ENCODE results near the gene HAPLN3. TPM values are rescaled to one million over a fixed set of nuclear protein-coding genes. Genes with fewer than 3 reads are reported as not detected.

Gene HAPLN3
- total RNA-seq, 6 experiments from 2014 or later = 0.12 to 1.2 (median 0.25) TPM; not detected in 1

DNA sequence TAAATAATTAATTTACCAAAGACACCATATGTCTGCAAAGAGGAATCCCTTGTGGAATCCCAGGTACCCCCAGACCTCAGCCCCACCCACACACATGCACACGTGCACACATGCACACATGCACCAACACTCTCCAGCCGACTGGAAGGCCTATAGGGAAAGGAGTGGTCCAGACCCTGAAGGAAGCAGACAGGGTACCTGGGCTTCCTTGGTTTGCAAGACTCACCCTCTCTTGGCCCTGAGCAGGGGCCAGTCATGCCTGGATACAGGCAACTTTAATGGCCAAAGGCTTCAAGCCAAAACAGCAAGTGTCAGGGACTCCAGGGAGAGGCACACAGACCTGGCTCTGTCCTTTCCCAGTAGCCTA, 8.9 kb upstream of the HAPLN3 start:
- H3K27ac ChIP-seq = no peak overlapping the region
- 68% methylated on average over 2 of the region's 2 CpGs for WGBS (ENCODE audit: insufficient coverage, low coverage, low lambda C conversion rate, missing lambda C conversion rate)
- DNase-seq = no peak
- H3K4me3 ChIP-seq = no peak overlapping the region
- H3K4me1 ChIP-seq = no peaks in the 10 kb centered on the region
- intact Hi-C loops (cut with DNase I) = loop anchor here in 1 of 2 donors (5.0 kb wide), 1 partner anchor 113 kb away; no protein-coding TSS in a partner anchor
- no peaks in the 10 kb centered on the region for H3K27me3 ChIP-seq
- H3K36me3 ChIP-seq = peaks cover 0 to 2% (median 0%) of the 10 kb centered on the region in 4 donors
- H3K9me3 ChIP-seq = no peaks in the 10 kb centered on the region
- no peak for ATAC-seq
- TF ChIP-seq, protein P1, sequence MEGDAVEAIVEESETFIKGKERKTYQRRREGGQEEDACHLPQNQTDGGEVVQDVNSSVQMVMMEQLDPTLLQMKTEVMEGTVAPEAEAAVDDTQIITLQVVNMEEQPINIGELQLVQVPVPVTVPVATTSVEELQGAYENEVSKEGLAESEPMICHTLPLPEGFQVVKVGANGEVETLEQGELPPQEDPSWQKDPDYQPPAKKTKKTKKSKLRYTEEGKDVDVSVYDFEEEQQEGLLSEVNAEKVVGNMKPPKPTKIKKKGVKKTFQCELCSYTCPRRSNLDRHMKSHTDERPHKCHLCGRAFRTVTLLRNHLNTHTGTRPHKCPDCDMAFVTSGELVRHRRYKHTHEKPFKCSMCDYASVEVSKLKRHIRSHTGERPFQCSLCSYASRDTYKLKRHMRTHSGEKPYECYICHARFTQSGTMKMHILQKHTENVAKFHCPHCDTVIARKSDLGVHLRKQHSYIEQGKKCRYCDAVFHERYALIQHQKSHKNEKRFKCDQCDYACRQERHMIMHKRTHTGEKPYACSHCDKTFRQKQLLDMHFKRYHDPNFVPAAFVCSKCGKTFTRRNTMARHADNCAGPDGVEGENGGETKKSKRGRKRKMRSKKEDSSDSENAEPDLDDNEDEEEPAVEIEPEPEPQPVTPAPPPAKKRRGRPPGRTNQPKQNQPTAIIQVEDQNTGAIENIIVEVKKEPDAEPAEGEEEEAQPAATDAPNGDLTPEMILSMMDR (IDR thresholded peaks at IDR 0.05) = no peak
- TF ChIP-seq POLR2A (IDR thresholded peaks at IDR 0.05) = no peak

DNA sequence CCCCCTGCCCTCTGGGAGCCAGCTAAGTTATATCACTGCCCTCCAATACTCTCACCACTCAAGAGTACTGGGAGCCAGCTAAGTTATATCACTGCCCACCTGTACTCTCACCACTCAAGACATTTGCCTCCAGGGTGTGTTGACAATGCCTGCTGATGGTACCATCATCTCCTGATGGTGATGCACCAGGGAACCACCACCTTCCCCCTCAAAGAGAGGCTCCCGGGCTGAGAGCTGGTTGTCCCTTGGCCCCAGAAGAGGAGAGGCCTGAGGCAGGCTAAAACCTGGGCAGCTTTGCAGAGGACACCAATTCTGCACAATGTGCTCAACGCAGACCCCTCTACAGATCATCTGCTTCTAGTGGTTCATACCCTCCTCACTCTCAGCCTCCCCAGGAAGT, 7.5 kb upstream of the HAPLN3 start:
- TF ChIP-seq, protein P1 (IDR thresholded peaks at IDR 0.05) = no peak
- TF ChIP-seq POLR2A (IDR thresholded peaks at IDR 0.05) = no peak
- WGBS (ENCODE audit: insufficient coverage, low coverage, low lambda C conversion rate, missing lambda C conversion rate) = no CpG with 5 or more reads among the region's 2 CpGs
- DNase-seq = no peak

GRCh38 chr15:88902221-88902835, 7.0 kb upstream of the HAPLN3 start:
- H3K36me3 ChIP-seq = peaks cover 0 to 2% (median 0%) of the 10 kb centered on the region in 4 donors
- H3K27me3 ChIP-seq = no peaks in the 10 kb centered on the region
- H3K9me3 ChIP-seq = no peaks in the 10 kb centered on the region
- ATAC-seq (no peak), DNase-seq (no peak)
- no peak overlapping the region for H3K4me3 ChIP-seq
- intact Hi-C loops (cut with DNase I) = loop anchor here in 1 of 2 donors (5.0 kb wide), 1 partner anchor 115 kb away; no protein-coding TSS in a partner anchor
- no peaks in the 10 kb centered on the region for H3K4me1 ChIP-seq
- no peak overlapping the region for H3K27ac ChIP-seq
- TF ChIP-seq POLR2A (IDR thresholded peaks at IDR 0.05) = no peak
- TF ChIP-seq, protein P1 (IDR thresholded peaks at IDR 0.05) = no peak
- 54% methylated on average over 3 of the region's 6 CpGs for WGBS (ENCODE audit: insufficient coverage, low coverage, low lambda C conversion rate, missing lambda C conversion rate)

More for the DNA sequence above, 7.5 kb upstream of the HAPLN3 start:
- Histone ChIP-seq H3K9me3 (no peaks in the 10 kb centered on the region), H3K36me3 (peaks cover 0 to 2% (median 0%) of the 10 kb centered on the region in 4 donors), H3K4me3 (no peak overlapping the region), H3K4me1 (no peaks in the 10 kb centered on the region), H3K27me3 (no peaks in the 10 kb centered on the region), H3K27ac (no peak overlapping the region)
- intact Hi-C loops (cut with DNase I) = loop anchor here in 1 of 2 donors (5.0 kb wide), 1 partner anchor 114 kb away; no protein-coding TSS in a partner anchor
- ATAC-seq = no peak

DNA sequence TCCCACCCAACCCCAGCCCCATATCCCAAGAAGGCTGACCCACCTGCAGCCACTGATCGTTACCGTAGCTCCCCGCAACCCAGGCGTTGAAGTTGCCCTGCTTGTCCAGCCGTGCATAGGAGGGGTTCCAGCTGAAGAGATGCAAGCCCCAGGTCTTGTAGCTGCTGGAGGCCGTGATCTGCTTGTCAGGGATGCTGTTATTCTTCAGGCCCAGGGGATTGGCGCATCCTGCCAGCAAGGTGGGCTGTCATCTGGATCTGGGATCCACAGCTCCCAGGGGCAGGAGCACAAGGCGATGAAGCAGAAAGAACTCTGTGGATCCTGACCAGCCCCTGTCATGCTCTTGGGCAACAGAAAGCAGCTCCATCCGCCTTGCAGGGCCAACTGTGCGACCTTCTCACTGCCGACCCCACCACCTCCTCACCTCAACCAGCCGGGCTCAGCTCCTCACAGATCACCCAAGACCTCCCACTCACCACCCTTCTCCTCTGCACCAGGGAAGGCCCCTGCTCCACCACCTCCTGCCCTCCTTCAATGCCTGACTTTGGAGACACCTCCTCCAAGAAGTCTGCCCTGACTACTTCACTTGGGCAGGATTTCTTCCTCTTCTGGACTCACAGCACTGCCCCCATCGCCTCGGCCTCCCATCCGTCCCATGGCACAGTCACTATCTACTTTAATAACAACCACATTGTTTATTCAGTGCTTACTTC, 6.3 kb upstream of the HAPLN3 start:
- H3K36me3 ChIP-seq = peaks cover 0 to 2% (median 0%) of the 10 kb centered on the region in 4 donors
- DNase-seq (peak in 1 of 3 donors; percentile 14), ATAC-seq (no peak)
- no peaks in the 10 kb centered on the region for H3K9me3 ChIP-seq
- 75% methylated on average over 6 of the region's 15 CpGs for WGBS (ENCODE audit: insufficient coverage, low coverage, low lambda C conversion rate, missing lambda C conversion rate)
- H3K27me3 ChIP-seq = no peaks in the 10 kb centered on the region
- H3K4me3 ChIP-seq = no peak overlapping the region
- intact Hi-C loops (cut with DNase I) = loop anchor here in 1 of 2 donors (5.0 kb wide), 1 partner anchor 116 kb away; no protein-coding TSS in a partner anchor
- H3K4me1 ChIP-seq = no peaks in the 10 kb centered on the region
- TF ChIP-seq, protein P1 (IDR thresholded peaks at IDR 0.05) = no peak
- no peak for TF ChIP-seq POLR2A (IDR thresholded peaks at IDR 0.05)
- no peak overlapping the region for H3K27ac ChIP-seq
